H4 (cell line): Measurements from ENCODE around the gene TSGA10IP. TPM values are rescaled to one million over a fixed set of nuclear protein-coding genes. Genes with fewer than 3 reads are reported as not detected.
A peak's percentile ranks its signal among the peaks of the same experiment; 100 is the strongest.

Experiments used
- DNase-seq: peaks from one replicate; pipeline ENCODE4 v3.0.0-alpha.2; 2015; ENCODE audit warnings: low spot score
- total RNA-seq: library from RNA; depleted of rRNA; stranded (reverse); fragments of >200 nt; shearing (Covaris generic); gene quantifications from 2 replicates; pipeline ENCODE4 v1.2.3, GENCODE V29; 2014; rRNA removed

TSGA10IP gene
- total RNA-seq, 1 experiment from 2014 or later, result not detected

DNA sequence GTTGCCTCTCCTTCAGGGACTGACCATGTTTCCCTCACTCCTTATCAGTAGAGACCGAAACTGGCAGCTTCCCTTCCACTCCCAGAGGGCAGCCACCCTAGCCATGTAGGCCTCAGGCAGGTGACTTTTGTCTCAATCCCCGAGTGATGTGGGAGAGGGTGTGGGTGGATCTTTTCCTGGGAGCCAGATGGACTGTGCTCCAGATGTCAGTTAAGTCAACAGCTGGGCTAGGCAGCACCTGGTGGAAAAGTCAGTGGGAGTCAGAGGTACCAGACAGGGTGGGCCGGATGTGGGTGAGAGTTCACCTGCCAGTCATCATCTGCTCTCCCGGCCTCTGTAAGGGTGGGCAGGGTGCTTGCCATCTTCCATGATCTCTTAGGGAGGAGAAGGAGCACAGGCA lies 58.9 kb downstream of the TSGA10IP start:
- no peak for DNase-seq

- no peak for DNase-seq
Measured at GRCh38 chr11:66006134-66006890, 61.0 kb downstream of the TSGA10IP start.

DNA sequence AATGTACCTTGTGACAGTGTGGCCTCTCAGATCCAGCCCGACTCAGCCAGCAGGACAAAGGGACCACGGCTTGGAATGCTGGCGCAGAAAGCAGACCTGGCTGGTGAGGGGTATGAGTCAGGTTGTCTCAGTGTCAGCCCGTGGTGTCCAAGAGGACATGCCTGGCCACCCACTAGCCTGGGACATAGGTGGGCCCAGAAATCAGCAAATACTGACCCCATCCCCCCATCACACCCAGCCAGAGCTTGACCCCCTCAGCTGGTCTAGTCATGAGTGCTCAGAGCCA lies 61.6 kb downstream of the TSGA10IP start:
- DNase-seq, result no peak

GRCh38 chr11:66007201-66007634 lies 61.9 kb downstream of the TSGA10IP start:
- no peak for DNase-seq

DNA sequence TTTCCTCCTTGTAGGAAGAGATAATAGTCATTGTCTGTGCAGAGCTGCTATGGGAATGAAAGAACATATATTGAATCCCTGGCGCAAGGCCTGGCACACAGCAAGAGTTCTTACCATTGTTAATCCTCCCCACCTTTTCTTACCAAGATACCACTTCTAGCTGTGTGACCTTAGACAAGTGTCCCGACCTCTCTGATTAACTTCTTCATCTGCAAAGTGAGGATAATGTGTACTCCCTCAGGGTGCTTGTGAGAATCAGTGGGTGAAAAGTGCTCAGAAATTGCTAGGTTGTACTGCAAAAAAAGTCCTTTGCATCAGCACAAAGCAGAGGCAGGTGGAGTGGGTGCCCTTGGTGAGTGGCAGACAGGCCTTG lies 62.8 kb downstream of the TSGA10IP start:
- no peak for DNase-seq

DNA sequence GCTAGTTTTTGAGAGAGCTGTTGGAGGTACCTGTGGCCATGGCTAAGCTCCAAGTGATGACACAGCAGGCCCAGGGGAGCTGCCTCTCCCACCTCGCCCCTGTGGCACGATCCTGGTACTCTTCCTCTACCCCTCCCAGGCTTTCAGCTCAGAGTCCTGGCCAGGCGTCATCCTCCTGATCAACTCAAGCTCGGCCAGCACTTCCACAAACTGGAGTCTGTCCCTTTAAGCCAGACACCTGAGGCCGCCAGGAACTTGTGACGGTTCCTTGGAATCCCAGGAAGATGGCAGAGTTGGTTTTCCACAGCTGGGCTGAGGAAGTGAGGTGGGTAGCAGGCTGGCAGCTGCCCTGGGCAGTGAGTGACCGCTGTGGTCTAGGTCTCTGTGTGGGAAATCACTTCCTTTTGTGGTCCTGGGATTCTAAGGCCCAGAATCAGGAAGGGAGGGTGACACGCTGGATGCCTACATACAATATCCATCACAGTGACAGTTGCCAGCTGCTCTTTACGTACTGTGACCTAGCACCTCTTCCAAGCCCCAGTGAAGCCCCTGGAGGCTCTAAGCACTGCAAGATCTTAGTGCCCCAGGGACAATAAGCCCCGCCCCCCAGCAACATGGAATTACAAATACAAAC lies 63.3 kb downstream of the TSGA10IP start:
- peak; percentile 55 for DNase-seq

Other genes starting within 250 kb of the TSGA10IP start
- 39.1 and 45.1 TPM in 2 replicates for gene KAT5, start 233.2 kb upstream of the TSGA10IP start, total RNA-seq
- gene RNASEH2C, start 224.7 kb upstream of the TSGA10IP start, total RNA-seq, result 24.2 and 36.1 TPM in 2 replicates
- gene AP5B1, start 164.5 kb upstream of the TSGA10IP start, total RNA-seq, result 4.6 and 6.1 TPM in 2 replicates
- gene OVOL1, start 158.4 kb upstream of the TSGA10IP start, total RNA-seq, result not detected in 2 replicates
- gene SNX32, start 111.5 kb upstream of the TSGA10IP start, total RNA-seq, result not detected in 2 replicates
- gene CFL1, start 87.3 kb upstream of the TSGA10IP start, total RNA-seq, result 1,250 and 1,621 TPM in 2 replicates
- 13.6 and 20.0 TPM in 2 replicates for gene MUS81, start 85.0 kb upstream of the TSGA10IP start, total RNA-seq
- 0.33 and 3.9 TPM in 2 replicates for gene EFEMP2, start 72.7 kb upstream of the TSGA10IP start, total RNA-seq
- gene CTSW, start 65.6 kb upstream of the TSGA10IP start, total RNA-seq, result not detected in 2 replicates
- 175 and 231 TPM in 2 replicates for gene FIBP, start 57.0 kb upstream of the TSGA10IP start, total RNA-seq
- gene CCDC85B, start 54.8 kb upstream of the TSGA10IP start, total RNA-seq, result 35.8 and 44.2 TPM in 2 replicates
- 12.9 and 18.0 TPM in 2 replicates for gene FOSL1, start 45.1 kb upstream of the TSGA10IP start, total RNA-seq
- 13.4 and 14.3 TPM in 2 replicates for gene C11orf68, start 26.4 kb upstream of the TSGA10IP start, total RNA-seq
- 181 and 235 TPM in 2 replicates for gene DRAP1, start 26.1 kb upstream of the TSGA10IP start, total RNA-seq
- gene SART1, start 16.3 kb downstream of the TSGA10IP start, total RNA-seq, result 43.3 and 43.4 TPM in 2 replicates
- gene EIF1AD, start 56.7 kb downstream of the TSGA10IP start, total RNA-seq, result 20.7 and 32.4 TPM in 2 replicates
- gene BANF1, start 57.0 kb downstream of the TSGA10IP start, total RNA-seq, result 31.5 and 85.2 TPM in 2 replicates
- gene CST6, start 66.5 kb downstream of the TSGA10IP start, total RNA-seq, result not detected in 2 replicates
- 2.6 and 4.6 TPM in 2 replicates for gene CATSPER1, start 81.0 kb downstream of the TSGA10IP start, total RNA-seq
- not detected in 2 replicates for gene GAL3ST3, start 103.7 kb downstream of the TSGA10IP start, total RNA-seq
- 135 and 140 TPM in 2 replicates for gene SF3B2, start 106.9 kb downstream of the TSGA10IP start, total RNA-seq
- gene PACS1, start 124.8 kb downstream of the TSGA10IP start, total RNA-seq, result 7.6 and 8.9 TPM in 2 replicates